ENCODE measurements around the gene ZNF85. TPM values are rescaled to one million over a fixed set of nuclear protein-coding genes. Genes with fewer than 3 reads are reported as not detected.

ZNF85 gene
- total RNA-seq (2021): 24.5 and 26.8 TPM in 2 replicates
- long read RNA-seq, transcript ZNF85-201 (4 exons, 1,531 nt): minor isoform, 26 of 106 reads
- long read RNA-seq, transcript ZNF85-213 (5 exons, 483 nt): minor isoform, 9 of 106 reads
- long read RNA-seq, transcript ZNF85-202 (4 exons, 2,296 nt): major isoform, 46 of 106 reads
- long read RNA-seq, partial matches to known transcripts: 0 of 106 reads
- long read RNA-seq, other reads (novel, unspliced or antisense): 21 of 106 reads

DNA sequence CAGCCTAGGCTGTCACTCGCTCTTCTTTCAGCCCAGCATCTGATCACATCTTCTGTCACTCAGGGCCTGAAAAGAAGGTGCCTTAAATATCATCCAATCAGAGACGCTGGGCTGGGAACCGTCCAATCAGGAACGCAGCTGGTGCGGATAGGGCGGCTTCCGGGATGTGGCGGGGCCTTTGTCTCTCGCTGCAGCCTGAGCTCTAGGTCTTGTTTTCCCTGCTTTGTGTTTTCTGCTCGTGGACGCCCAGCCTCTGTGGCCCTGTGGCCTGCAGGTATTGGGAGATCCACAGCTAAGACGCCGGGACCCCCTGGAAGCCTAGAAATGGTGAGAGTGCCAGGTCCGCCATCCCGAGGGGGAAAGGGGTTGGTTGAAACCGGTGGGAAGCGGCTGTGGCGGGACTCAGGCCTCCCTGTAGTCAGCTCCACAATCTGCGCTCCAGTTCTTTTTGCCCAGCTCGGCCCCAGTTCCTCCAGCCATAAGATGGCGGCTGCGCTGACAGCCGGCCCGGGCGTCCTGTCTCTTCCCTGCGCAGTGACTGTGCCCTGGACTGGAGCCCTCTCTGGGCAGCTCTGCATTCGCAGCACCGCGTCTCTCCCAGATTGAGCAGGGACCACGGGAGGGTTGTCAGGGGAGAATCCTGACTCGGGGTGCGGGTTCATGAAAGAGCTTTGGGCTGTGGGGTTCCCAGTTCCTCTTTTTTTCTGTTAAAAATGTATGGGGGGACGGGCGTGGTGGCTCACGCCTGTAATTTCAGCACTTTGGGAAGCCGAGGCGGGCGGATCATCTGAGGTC lies at the start of gene ZNF85:
ZNF85 (plus strand) TSS at position 175 of the 795 bp plus-strand sequence; CDS start at position 325, 150 bp downstream.
- H3K79me2 ChIP-seq (ENCODE audit: insufficient read depth, low read length): peaks cover 3% of the 10 kb centered on the region; the same call in 1 of the 2 replicates
- peak within 1 kb of the TSS; percentile 90 for H3K27ac ChIP-seq (ENCODE audit: insufficient read length, low read depth, low read length)
- no peaks in the 10 kb centered on the region for H3K23me2 ChIP-seq (ENCODE audit: insufficient read length, low read depth, low read length, poor library complexity, severe bottlenecking)
- H3K56ac ChIP-seq (ENCODE audit: insufficient read length, low read depth, low read length): no peak within 1 kb of the TSS
- peak within 1 kb of the TSS; percentile 98 for H3K18ac ChIP-seq (ENCODE audit: insufficient read length, low read depth, low read length)
- peaks cover 12 to 32% (median 25%) of the 10 kb centered on the region in 3 experiments for H3K36me3 Mint-ChIP-seq (ENCODE audit: insufficient read depth in 1 of 3, low read depth in 3 of 3)
- H2BK120ac ChIP-seq (ENCODE audit: low read depth, low read length, poor library complexity, severe bottlenecking): no peak within 1 kb of the TSS
- H3K14ac ChIP-seq (ENCODE audit: insufficient read depth, low read length): peak within 1 kb of the TSS; percentile 99
- H3K27ac Mint-ChIP-seq: peak within 1 kb of the TSS; percentile 99 to 100 (median 100)
- H3K9me3 Mint-ChIP-seq: peaks cover 9 to 12% of the 10 kb centered on the region in 2 experiments; a peak in 3 of 5 replicates
- no peak within 1 kb of the TSS for H2AFZ ChIP-seq (ENCODE audit: low read length)
- H3K79me1 ChIP-seq (ENCODE audit: insufficient read depth, low read depth, low read length, poor library complexity, severe bottlenecking): peaks cover 8% of the 10 kb centered on the region
- no peak within 1 kb of the TSS for H4K91ac ChIP-seq (ENCODE audit: insufficient read length, low read depth, low read length)
- H3K4me3 Mint-ChIP-seq: peak within 1 kb of the TSS; percentile 98
- H4K5ac ChIP-seq (ENCODE audit: insufficient read length, low read depth, low read length): peak within 1 kb of the TSS; percentile 91
- TF ChIP-seq, protein P1, sequence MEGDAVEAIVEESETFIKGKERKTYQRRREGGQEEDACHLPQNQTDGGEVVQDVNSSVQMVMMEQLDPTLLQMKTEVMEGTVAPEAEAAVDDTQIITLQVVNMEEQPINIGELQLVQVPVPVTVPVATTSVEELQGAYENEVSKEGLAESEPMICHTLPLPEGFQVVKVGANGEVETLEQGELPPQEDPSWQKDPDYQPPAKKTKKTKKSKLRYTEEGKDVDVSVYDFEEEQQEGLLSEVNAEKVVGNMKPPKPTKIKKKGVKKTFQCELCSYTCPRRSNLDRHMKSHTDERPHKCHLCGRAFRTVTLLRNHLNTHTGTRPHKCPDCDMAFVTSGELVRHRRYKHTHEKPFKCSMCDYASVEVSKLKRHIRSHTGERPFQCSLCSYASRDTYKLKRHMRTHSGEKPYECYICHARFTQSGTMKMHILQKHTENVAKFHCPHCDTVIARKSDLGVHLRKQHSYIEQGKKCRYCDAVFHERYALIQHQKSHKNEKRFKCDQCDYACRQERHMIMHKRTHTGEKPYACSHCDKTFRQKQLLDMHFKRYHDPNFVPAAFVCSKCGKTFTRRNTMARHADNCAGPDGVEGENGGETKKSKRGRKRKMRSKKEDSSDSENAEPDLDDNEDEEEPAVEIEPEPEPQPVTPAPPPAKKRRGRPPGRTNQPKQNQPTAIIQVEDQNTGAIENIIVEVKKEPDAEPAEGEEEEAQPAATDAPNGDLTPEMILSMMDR (conservative IDR thresholded peaks at IDR 0.05): no peak
- no peak within 1 kb of the TSS for H2BK20ac ChIP-seq (ENCODE audit: low read depth, low read length, poor library complexity, severe bottlenecking)
- H3K23ac ChIP-seq (ENCODE audit: insufficient read length, low read depth, low read length): no peak within 1 kb of the TSS
- H3K27me3 ChIP-seq (ENCODE audit: insufficient read depth, low read length): no peaks in the 10 kb centered on the region
- no peak within 1 kb of the TSS for H2BK15ac ChIP-seq (ENCODE audit: low read depth, low read length)
- peak within 1 kb of the TSS; percentile 61 for H4K8ac ChIP-seq (replicated peaks; ENCODE audit: insufficient read length, low read depth, low read length)
- no peaks in the 10 kb centered on the region; the same call in 1 of the 2 replicates for H3K27me3 Mint-ChIP-seq (ENCODE audit: low read depth)
- peak; percentile 95 for DNase-seq
- H3K9ac ChIP-seq (ENCODE audit: extremely low read depth, insufficient read length, low read length): peak within 1 kb of the TSS; percentile 98
- H2AK5ac ChIP-seq (ENCODE audit: insufficient read length, low read length): no peak within 1 kb of the TSS
- peak within 1 kb of the TSS; percentile 96 for H2BK5ac ChIP-seq (ENCODE audit: insufficient read length, low read length)
- H3K4me2 ChIP-seq (ENCODE audit: insufficient read depth, insufficient read length, low read length): peak within 1 kb of the TSS; percentile 50
- no peaks in the 10 kb centered on the region for H3K4me1 ChIP-seq (ENCODE audit: insufficient read depth, low read length)
- H3K9me3 ChIP-seq (ENCODE audit: control insufficient read depth, low read depth, low read length): no peaks in the 10 kb centered on the region
- WGBS (ENCODE audit: extremely low coverage, insufficient read length, low lambda C conversion rate): no CpG with 5 or more reads among the region's 38 CpGs
- peaks cover 14 to 16% of the 10 kb centered on the region in 2 experiments for H3K4me1 Mint-ChIP-seq
- H2BK12ac ChIP-seq (ENCODE audit: insufficient read length, low read depth, low read length): no peak within 1 kb of the TSS
- H4K20me1 ChIP-seq (ENCODE audit: control insufficient read depth, insufficient read depth, insufficient read length): no peaks in the 10 kb centered on the region
- 0 out of 2 replicates have a peak within 1 kb of the TSS, but pooled peaks have one; percentile 3 for H3K4ac ChIP-seq (ENCODE audit: low read depth, low read length)
- H3T11ph ChIP-seq (ENCODE audit: low read length): no peak within 1 kb of the TSS
